Keratinocyte (primary cell): Measurements from ENCODE around the gene ARHGAP28.

Experiments
- CTCF ChIP-seq, 3 experiments: IDR thresholded peaks in 1 of 3; conservative IDR thresholded peaks in 1 of 3; optimal IDR thresholded peaks in 1 of 3; 2 replicates in 2 of 3; 3 replicates in 1 of 3; pipeline versions ENCODE3 to v1.5.1; 2011; ENCODE audit warnings: low read length in 3 of 3, mild to moderate bottlenecking in 3 of 3, moderate library complexity in 2 of 3, control low read depth in 1 of 3, inconsistent platforms in 1 of 3; ENCODE audit not compliant: insufficient read depth in 2 of 3; ENCODE audit errors: extremely low read depth in 1 of 3
- EZH2 ChIP-seq: IDR thresholded peaks from one replicate; pipeline ENCODE4 v1.6.1; 2012; ENCODE audit warnings: inconsistent platforms, mild to moderate bottlenecking, low read length, moderate library complexity

DNA sequence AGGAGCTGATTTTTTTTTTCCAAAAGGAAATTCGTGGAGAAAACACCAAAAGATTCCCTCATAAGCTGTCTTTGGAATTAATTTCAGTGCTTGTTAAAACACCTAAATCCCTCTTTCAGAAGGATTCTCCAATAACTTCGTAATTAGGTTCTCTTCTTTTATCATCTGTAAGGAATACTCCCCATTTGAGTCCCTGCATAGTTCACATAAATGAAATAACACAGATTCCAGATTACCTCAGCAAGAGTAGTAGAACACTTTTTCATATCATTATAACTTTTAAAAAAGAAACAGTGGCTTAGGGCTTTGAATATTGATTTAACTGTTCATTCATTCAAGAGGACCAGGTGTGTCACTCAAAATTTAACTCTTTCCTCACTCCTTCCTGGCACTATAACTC is 55.5 kb downstream of the ARHGAP28 start:
- TF ChIP-seq CTCF (optimal IDR thresholded peaks at IDR 0.05 in 1 of 3, IDR thresholded peaks at IDR 0.05 in 1 of 3, conservative IDR thresholded peaks at IDR 0.05 in 1 of 3; ENCODE audit: extremely low read depth in 1 of 3, insufficient read depth in 2 of 3, low read length in 3 of 3) (no peak), EZH2 (no peak)
